ENCODE results near the gene TCTN3.
"Not testable (repeated sequence)": the region's sequence is repeated elsewhere in the genome, so short reads cannot be mapped to it uniquely, and the experiment has no call there.

The TCTN3 gene

DNA sequence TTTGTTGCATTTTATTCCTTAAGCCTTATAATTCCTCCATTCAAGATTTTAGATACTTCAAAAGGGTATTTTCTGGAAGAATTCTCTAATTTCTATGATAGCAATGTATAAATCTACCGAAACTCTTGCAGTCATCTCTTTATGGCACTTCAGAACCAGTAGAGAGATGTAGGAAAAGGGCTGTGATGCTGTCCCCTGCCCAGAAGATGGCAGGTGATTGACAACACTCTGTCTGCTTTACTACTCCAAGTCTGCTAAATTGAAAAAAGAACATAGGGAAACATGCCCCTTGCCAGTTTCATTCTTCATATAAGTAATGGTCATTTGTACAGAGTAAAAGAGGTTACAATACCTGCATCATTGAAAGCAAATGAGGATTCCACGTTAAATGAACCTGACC is 5.1 kb downstream of the TCTN3 start:
- no peak for DNase-seq (ENCODE audit: low read depth, low spot score)

GRCh38 chr10:95683966-95684365 is 9.8 kb downstream of the TCTN3 start:
- no peak for DNase-seq (ENCODE audit: low read depth, low spot score)

DNA sequence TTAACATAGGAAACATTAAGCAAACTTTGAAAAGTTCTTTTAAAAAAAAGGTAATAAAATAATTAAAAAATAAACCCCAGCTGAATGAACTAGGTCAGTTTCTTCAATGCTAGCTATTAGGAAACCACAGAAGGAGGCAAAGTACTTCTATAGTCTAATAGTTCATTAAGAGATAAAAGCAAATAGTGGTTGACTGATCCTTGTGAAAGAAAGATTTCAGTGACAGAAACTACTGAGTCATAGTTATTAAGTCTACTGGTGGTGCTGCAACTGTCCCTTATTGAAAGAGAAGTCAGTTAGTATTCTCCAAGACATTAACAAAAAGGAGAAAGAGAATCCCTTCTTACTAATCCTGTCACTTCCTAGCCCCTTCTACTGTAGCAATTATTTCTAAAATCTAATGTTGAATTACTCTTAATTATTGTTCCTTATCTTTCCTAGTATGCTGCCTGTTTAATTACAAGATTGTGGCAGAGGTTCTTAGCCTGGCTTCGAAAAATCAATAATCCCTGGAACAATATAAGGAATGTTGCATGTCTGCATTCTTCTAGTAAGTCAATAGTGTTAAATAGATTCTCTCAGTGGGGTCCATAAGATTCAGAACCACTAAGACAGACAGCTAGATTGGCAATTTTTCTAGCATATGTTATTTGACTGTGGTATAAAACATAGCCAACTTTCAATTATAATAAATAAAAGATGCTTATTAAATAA is 18.2 kb downstream of the TCTN3 start:
- no peak for DNase-seq (ENCODE audit: low read depth, low spot score)

DNA sequence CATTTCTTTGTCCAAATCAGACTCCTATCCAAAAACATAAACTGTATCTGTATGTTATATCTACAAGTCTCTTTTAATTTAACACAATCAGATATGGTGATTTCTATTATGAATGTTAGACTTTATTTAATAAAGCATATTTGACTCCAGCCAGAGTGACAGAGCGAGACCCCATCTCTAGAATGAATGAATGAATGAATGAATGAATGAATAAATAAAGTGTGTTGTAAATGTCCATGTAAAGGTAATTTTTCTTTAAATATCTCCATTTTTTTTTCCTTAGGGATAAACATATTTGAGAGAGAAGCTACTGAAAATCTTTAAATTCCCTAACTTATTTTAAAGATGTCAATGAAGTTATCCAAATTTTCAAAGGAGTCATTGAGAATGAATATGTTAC is 19.1 kb downstream of the TCTN3 start:
- no peak for DNase-seq (ENCODE audit: low read depth, low spot score)

- not testable (repeated sequence) for DNase-seq (ENCODE audit: low read depth, low spot score)
These were observed 21.1 kb downstream of the TCTN3 start for GRCh38 chr10:95672641-95673040.

DNA sequence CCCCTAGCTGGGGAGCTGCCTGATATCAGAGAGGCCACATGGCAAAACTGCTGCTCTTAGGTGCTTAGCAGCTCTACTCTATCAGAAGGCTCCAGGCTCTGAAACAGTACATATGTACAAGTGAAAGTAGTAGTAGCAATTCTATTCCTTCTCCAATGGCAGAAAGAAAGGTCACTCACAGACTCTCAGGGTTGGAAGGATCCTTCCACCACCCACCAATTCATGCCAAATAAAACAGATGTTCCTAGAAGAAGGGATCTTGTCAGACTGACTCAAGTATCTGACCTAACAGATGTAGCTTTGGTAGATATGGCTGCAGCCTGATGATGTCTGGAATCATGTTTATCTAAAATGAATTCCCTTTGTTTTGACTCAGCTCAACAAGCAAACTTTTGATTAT is 29.2 kb downstream of the TCTN3 start:
- no peak for DNase-seq (ENCODE audit: low read depth, low spot score)

DNA sequence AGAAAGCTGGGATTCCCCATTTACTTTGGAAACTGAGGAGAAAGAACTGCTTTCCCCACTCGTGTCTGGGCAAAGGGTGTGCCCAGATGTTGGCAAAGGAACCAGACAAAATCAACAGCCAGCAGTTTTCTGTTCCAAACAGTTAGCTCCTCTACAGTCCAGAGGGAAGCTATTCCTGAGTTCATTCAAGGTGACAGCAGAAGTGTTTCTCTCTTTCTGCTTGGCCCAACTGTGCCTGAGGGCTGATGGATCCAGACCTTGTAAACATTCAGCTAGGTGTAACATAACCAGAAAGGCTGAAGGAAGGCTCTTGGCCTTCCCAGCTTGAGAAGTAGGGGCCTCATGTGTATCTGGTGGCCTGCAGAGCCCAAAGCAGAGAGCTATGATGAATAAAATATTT is 30.2 kb downstream of the TCTN3 start:
- no peak for DNase-seq (ENCODE audit: low read depth, low spot score)

GRCh38 chr10:95661818-95662217 is 31.9 kb downstream of the TCTN3 start:
- peak; percentile 22 for DNase-seq (ENCODE audit: low read depth, low spot score)

DNA sequence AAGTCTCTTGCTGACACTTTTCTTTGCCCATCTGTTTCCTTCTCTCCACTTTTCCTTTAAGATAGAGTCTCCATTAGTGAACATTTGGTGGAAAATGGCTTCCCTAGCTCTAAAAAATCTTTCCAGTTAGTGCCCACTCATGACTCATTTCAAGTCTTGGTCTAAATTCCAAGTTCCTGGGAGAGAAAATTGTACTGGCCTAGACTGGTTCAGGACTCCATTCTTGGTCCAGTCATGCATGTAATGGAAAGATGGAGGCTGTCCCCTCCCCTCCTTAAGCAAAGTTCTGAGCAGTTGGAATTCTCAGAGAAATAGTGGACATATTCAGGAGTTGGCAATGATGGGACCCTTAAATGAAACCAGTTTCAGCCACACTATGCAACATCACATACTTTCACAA is 33.4 kb downstream of the TCTN3 start:
- no peak for DNase-seq (ENCODE audit: low read depth, low spot score)

DNA sequence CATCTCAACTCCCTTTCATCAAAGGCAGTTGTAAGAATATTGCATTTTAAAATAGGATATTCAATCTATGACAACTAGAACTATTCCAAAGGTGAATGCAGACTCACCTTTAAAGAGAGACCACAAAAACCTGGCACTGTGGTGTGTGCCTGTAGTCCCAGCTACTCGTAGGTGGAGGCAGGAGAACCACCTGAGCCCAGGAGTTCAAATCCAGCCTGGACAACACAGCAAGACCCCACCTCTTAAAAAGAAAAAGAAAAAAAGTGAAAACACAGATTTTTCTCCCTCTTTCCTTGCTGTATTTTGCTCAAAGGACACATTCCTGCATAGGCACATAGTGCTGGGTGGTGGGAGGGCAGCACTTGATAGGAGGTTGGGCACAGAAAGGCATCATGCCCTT is 36.5 kb downstream of the TCTN3 start:
- no peak for DNase-seq (ENCODE audit: low read depth, low spot score)

DNA sequence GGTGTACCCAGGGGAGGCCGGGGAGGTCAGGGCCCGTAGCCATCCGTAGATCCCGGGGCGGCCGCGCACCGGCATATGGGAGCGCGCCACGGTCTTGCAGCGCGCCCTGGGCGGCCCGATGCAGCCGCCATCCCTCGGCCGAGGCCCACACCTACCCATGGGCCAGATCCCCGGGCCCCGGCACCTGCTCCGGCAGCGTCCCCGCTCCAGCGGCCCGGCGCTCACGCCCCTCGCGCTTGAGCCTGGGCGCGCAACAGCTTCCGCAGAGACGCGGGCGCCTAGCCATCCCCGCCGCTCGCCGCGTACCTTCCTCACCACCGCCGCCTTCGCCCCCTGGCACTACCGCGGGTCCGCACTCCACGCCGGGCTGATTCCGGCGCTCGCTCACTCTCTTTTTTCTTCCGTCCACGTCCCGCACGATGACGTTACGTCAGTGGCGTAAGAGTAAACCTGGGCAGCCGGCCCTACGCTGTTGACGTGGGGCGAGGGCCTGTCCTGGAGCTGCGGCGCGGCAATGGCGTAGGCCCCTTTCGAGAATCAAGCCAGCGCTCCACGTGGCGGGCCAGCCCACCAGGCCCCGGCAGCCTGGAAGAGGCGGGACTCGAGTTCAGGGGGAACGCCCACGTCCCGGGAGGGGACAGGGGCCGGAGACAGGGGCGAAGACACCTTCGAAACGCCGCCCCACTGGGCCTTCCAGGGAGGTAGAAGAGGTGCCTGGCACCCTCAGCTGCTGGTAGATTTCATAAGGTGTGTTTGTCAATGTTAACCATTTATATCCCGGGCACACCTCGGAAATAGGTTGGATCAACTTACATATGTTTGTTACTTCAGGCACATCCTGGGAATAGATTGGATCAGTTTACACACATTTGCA is 37.2 kb downstream of the TCTN3 start, which contains the start of gene ALDH18A1:
TSS of gene ALDH18A1 (minus strand) at position 421 of the 874 bp plus-strand sequence. CDS start 3,334 bp downstream, outside the sequence.
- DNase-seq (ENCODE audit: low read depth, low spot score): peak; percentile 76

DNA sequence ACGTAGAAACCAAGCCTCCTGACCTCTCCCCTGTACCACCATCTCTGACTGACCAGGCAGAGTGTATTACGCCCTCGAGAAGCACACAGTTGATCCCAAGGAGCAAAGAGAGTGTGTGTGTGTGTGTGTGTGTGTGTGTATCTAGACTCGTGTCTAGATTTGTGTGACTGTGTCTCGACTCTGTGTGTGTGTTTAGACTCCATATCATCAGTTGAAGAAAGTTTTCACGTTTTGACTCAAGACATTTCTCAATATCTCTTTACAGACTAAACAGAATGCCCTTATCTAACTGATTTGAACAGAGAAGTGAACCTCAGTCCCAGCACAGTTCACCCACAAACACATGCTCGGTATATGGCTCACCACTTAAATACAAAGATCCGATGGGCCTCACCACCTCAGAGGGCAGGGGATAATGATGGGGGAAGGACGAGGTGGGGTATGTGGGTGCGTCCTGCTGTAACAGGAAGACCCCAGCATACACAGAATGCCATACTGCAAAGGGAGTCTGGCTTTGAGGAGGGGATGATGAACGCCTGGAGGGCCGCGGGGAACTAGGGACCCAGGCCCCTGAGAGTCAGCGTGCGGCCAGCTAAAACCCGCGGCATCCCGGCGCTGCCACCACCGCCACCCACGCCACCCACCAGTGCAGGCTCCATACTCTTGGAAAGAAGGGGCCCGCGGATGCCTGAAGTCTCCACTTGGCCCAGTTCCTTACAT is 38.0 kb downstream of the TCTN3 start:
- no peak for DNase-seq (ENCODE audit: low read depth, low spot score)

- DNase-seq (ENCODE audit: low read depth, low spot score): no peak
These were observed 39.8 kb downstream of the TCTN3 start for GRCh38 chr10:95653895-95654294.

GRCh38 chr10:95651346-95652060 is 42.2 kb downstream of the TCTN3 start:
- DNase-seq (ENCODE audit: low read depth, low spot score): no peak

DNA sequence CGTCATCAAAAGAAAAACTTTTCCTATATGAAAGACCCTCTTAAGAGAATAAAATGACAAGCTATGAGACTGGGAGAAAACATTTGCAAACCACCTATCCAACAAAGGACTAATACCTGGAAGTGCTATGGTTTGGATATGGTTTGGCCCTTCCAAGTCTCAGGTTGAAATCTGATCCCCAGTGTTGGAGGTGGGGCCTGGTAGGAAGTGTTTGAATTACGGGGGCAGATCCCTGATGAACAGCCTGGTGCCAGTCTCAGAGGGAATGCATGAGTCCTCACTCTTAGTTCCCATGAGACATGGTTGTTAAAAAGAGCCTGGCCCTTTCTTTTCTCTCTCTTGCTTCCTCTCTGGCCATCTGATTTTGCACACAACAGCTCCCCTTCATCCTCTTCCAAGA is 43.5 kb downstream of the TCTN3 start:
- no peak for DNase-seq (ENCODE audit: low read depth, low spot score)

- no peak for DNase-seq (ENCODE audit: low read depth, low spot score)
These were observed 45.6 kb downstream of the TCTN3 start for GRCh38 chr10:95648138-95648537.

GRCh38 chr10:95646160-95646559 is 47.6 kb downstream of the TCTN3 start:
- DNase-seq (ENCODE audit: low read depth, low spot score): no peak

- DNase-seq (ENCODE audit: low read depth, low spot score): no peak
These were observed 48.8 kb downstream of the TCTN3 start for GRCh38 chr10:95644901-95645300.

DNA sequence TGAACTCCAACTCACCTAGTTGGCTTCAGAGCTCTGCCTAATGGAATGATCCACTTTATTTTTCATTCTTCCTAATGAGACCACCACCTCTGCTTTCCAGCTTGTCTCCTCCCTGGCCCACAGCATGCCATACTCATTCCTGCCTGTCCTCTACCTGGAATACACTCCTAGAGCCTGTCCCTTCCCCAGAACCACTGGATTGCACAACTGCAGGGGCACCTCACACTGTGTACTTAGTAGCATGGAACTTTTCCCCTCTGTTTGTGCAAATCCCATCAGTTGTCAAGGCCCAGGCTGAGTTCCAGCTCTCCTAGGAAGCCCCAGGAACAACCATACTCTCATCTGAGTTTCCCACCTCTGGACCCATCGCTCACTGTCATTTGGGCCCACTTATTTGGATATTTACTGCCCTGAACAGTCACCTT is 52.8 kb downstream of the TCTN3 start:
- DNase-seq (ENCODE audit: low read depth, low spot score): no peak

GRCh38 chr10:95637911-95638310 is 55.8 kb downstream of the TCTN3 start:
- no peak for DNase-seq (ENCODE audit: low read depth, low spot score)

- no peak for DNase-seq (ENCODE audit: low read depth, low spot score)
These were observed 56.6 kb downstream of the TCTN3 start for GRCh38 chr10:95637140-95637539.

GRCh38 chr10:95635319-95635733 is 58.4 kb downstream of the TCTN3 start:
- DNase-seq (ENCODE audit: low read depth, low spot score): no peak
